HCT116 (cell line): Measurements from ENCODE around the gene UPF2. TPM values are rescaled to one million over a fixed set of nuclear protein-coding genes. Genes with fewer than 3 reads are reported as not detected.
"Not testable (repeated sequence)": the region's sequence is repeated elsewhere in the genome, so short reads cannot be mapped to it uniquely, and the experiment has no call there.

ENCODE experiments used
- ATAC-seq: fragments of 200-7000 bp; cut with Tn5 transposase; 2 replicates; pipeline ENCODE4 v1.9.1; 2020; ENCODE audit warnings: mild to moderate bottlenecking, moderate library complexity
- BruUV-seq: library from RNA; stranded (reverse); fragments of 400-500 nt; replicated peaks from 2 replicates; lab custom pipeline; 2021; lab: Mats Ljungman, UMichigan
- CTCF ChIA-PET: fragments of 300-600 bp; sonication (Branson Sonifier 250); formaldehyde crosslinking; loops from one replicate; lab custom pipeline; 2021; ENCODE audit warnings: antibody characterized with exemption; lab: Charles Lee
- POLR2A ChIA-PET: fragments of 300-600, 350-600 bp; sonication (Branson Sonifier 250); formaldehyde crosslinking; loops from one replicate; lab custom pipeline; 2021; ENCODE audit warnings: antibody characterized with exemption; lab: Charles Lee
- RAD21 ChIA-PET, 2 experiments: fragments of 300-600 bp; sonication (Branson Sonifier 250); formaldehyde crosslinking; loops; one replicate each; lab custom pipeline; 2023; ENCODE audit warnings: low total read pairs in 2 of 2; ENCODE audit not compliant: uncharacterized antibody in 2 of 2, unreplicated experiment in 2 of 2, low non-redundant PET in 1 of 2; lab: Charles Lee
- DNase-seq: peaks from one replicate; pipeline ENCODE4 v3.0.0-alpha.2; 2010; ENCODE audit warnings: low read depth, low spot score
- H2AFZ ChIP-seq: fragments of 200-600 bp; shearing (Covaris generic), sonication (generic); 2 replicates; pipeline ENCODE4 v1.6.1; 2017; ENCODE audit warnings: low read depth, mixed run types, mixed read lengths, antibody characterized with exemption, low read length; ENCODE audit not compliant: poor library complexity, severe bottlenecking
- H3K27ac ChIP-seq: 2 replicates; pipeline ENCODE4 v1.5.1; 2012; ENCODE audit warnings: low read depth, low read length
- H3K27me3 ChIP-seq: fragments of 200-600 bp; sonication (generic); 2 replicates; pipeline ENCODE4 v1.6.1; 2016; ENCODE audit warnings: mixed run types, low read length, mixed read lengths; ENCODE audit not compliant: insufficient read depth
- H3K36me3 ChIP-seq, 2 experiments: fragments of 200-500 bp in 1 of 2; fragments of 200-600 bp in 1 of 2; sonication (Bioruptor generic) in 1 of 2; sonication (generic) in 1 of 2; 2 replicates each; pipeline versions ENCODE4 v1.5.1 to v1.6.1; 2014 to 2016; ENCODE audit warnings: low read length in 2 of 2, inconsistent platforms in 1 of 2, mixed read lengths in 1 of 2, mixed run types in 1 of 2; ENCODE audit not compliant: insufficient read depth in 2 of 2, control insufficient read depth in 1 of 2
- H3K4me1 ChIP-seq, 2 experiments: fragments of 200-600 bp in 1 of 2; sonication (generic) in 1 of 2; 2 replicates each; pipeline versions ENCODE4 v1.5.1 to v1.6.1; 2012 to 2017; ENCODE audit warnings: low read length in 2 of 2, inconsistent platforms in 1 of 2, mild to moderate bottlenecking in 1 of 2, mixed read lengths in 1 of 2, mixed run types in 1 of 2, moderate library complexity in 1 of 2; ENCODE audit not compliant: insufficient read depth in 2 of 2, control insufficient read depth in 1 of 2
- H3K4me2 ChIP-seq: fragments of 200-600 bp; sonication (generic); 2 replicates; pipeline ENCODE4 v1.6.1; 2017; ENCODE audit warnings: mixed run types, low read length, mixed read lengths
- H3K4me3 ChIP-seq, 2 experiments: fragments of 200-600 bp in 1 of 2; sonication (generic) in 1 of 2; replicated peaks in 1 of 2; 2 replicates each; pipeline ENCODE4 v1.5.1; 2011 to 2016; ENCODE audit warnings: low read length in 2 of 2, control low read depth in 1 of 2, low read depth in 1 of 2, mild to moderate bottlenecking in 1 of 2, mixed read lengths in 1 of 2, mixed run types in 1 of 2
- H3K79me2 ChIP-seq: fragments of 200-600 bp; sonication (generic); 2 replicates; pipeline ENCODE4 v1.6.1; 2017; ENCODE audit warnings: mild to moderate bottlenecking, mixed run types, low read length, moderate library complexity, mixed read lengths; ENCODE audit not compliant: insufficient read depth
- H3K9ac ChIP-seq: fragments of 200-600 bp; sonication (generic); 2 replicates; pipeline ENCODE4 v1.6.1; 2016; ENCODE audit warnings: low read length, mixed read lengths
- H3K9me2 ChIP-seq: fragments of 200-600 bp; sonication (generic), shearing (Covaris generic); 2 replicates; pipeline ENCODE4 v1.6.1; 2017; ENCODE audit warnings: mixed run types, mild to moderate bottlenecking, moderate library complexity; ENCODE audit not compliant: insufficient read depth
- H3K9me3 ChIP-seq, 2 experiments: fragments of 200-500 bp in 1 of 2; fragments of 200-600 bp in 1 of 2; sonication (Bioruptor generic) in 1 of 2; sonication (generic) in 1 of 2; 2 replicates each; pipeline ENCODE4 v1.6.1; 2014 to 2017; ENCODE audit warnings: low read length in 2 of 2, mixed read lengths in 2 of 2, inconsistent platforms in 1 of 2, low read depth in 1 of 2, mild to moderate bottlenecking in 1 of 2, mixed run types in 1 of 2, moderate library complexity in 1 of 2; ENCODE audit not compliant: control insufficient read depth in 1 of 2, insufficient read depth in 1 of 2
- H4K20me1 ChIP-seq: fragments of 200-600 bp; sonication (generic), shearing (Covaris generic); 2 replicates; pipeline ENCODE4 v1.6.1; 2017; ENCODE audit warnings: mixed run types, mild to moderate bottlenecking, moderate library complexity; ENCODE audit not compliant: insufficient read depth
- CEBPB ChIP-seq: IDR thresholded peaks from 2 replicates; pipeline ENCODE4 v1.6.1; 2012; ENCODE audit warnings: low read depth
- EGR1 ChIP-seq: IDR thresholded peaks from 2 replicates; pipeline ENCODE4 v1.6.1; 2012; ENCODE audit warnings: low read depth
- JUND ChIP-seq: IDR thresholded peaks from 2 replicates; pipeline ENCODE4 v1.6.1; 2012
- POLR2A ChIP-seq: IDR thresholded peaks from 2 replicates; pipeline ENCODE4 v1.7.0; 2011; ENCODE audit warnings: borderline replicate concordance; ENCODE audit not compliant: insufficient read depth, insufficient read length; ENCODE audit errors: extremely low read depth
- YY1 ChIP-seq: IDR thresholded peaks from 2 replicates; pipeline ENCODE4 v1.6.1; 2011; ENCODE audit warnings: low read length, low read depth, moderate library complexity, mild to moderate bottlenecking; ENCODE audit not compliant: insufficient replicate concordance; ENCODE audit errors: extremely low read depth
- ZBTB33 ChIP-seq: IDR thresholded peaks from 2 replicates; pipeline ENCODE4 v1.6.1; 2011; ENCODE audit warnings: mild to moderate bottlenecking, low read length, moderate library complexity; ENCODE audit not compliant: insufficient replicate concordance; ENCODE audit errors: extremely low read depth
- ZFX ChIP-seq: fragments of 450-650 bp; IDR thresholded peaks from 2 replicates; pipeline ENCODE4 v1.6.1; 2017
- intact Hi-C: fragments of 100-400 bp; cut with micrococcal nuclease; formaldehyde crosslinking; loops from 2 replicates; pipeline ENCODE4 v1.10.0; 2022
- total RNA-seq: library from RNA; stranded (reverse); gene quantifications from one replicate; pipeline ENCODE4 v1.2.1, GENCODE V29; 2021; ENCODE audit not compliant: unreplicated experiment

The UPF2 gene
- total RNA-seq, 1 experiment from 2014 or later, result 27.3 TPM

GRCh38 chr10:12073526-12073925 lies 30.9 kb upstream of the UPF2 start (continued):
- no peak for TF ChIP-seq EGR1
- no peak for TF ChIP-seq ZBTB33
- TF ChIP-seq ZFX, result no peak
- no peak for TF ChIP-seq CEBPB
- TF ChIP-seq POLR2A, result no peak
- no peak for TF ChIP-seq YY1
- no peak for TF ChIP-seq JUND
- TF ChIP-seq, all 23 proteins: peak for 0

- H2AFZ ChIP-seq, H3K27ac ChIP-seq, ATAC-seq, intact Hi-C loops, H3K4me3 ChIP-seq, CTCF ChIA-PET, H4K20me1 ChIP-seq, H3K9me3 ChIP-seq, H3K36me3 ChIP-seq, POLR2A ChIA-PET, RAD21 ChIA-PET, H3K27me3 ChIP-seq, H3K9me2 ChIP-seq, H3K9ac ChIP-seq, DNase-seq, BruUV-seq: not testable (repeated sequence)
- Histone ChIP-seq H3K4me1 (peaks cover 15 to 41% of the 10 kb centered on the region in 2 experiments), H3K4me2 (peak overlapping the region; percentile 57), H3K79me2 (peaks cover 12% of the 10 kb centered on the region)
These were observed 28.8 kb upstream of the UPF2 start for GRCh38 chr10:12071441-12071840.
